ENCODE results near the gene ARL14EP.

GRCh38 chr11:30304620-30305019 lies 18.3 kb upstream of the ARL14EP start:
- TF ChIP-seq CTCF (conservative IDR thresholded peaks at IDR 0.05 in 1 of 2, IDR thresholded peaks at IDR 0.05 in 1 of 2; ENCODE audit: low read depth in 1 of 2, low read length in 2 of 2) (no peak), EZH2 (IDR thresholded peaks at IDR 0.05; ENCODE audit: low read length, missing control alignments) (no peak)
